HL-60 (cell line): ENCODE measurements around the gene GINM1.

ENCODE experiments used
- REST ChIP-seq: IDR thresholded peaks from 2 replicates; pipeline ENCODE4 v1.6.1; 2012; ENCODE audit warnings: low read depth; ENCODE audit not compliant: insufficient replicate concordance
- TF ChIP-seq, protein P1 (sequence below): IDR thresholded peaks from one replicate; pipeline ENCODE4 v1.5.1; 2011; ENCODE audit warnings: low read length, control low read depth, inconsistent platforms; ENCODE audit not compliant: insufficient read depth

- TF ChIP-seq REST: no peak
- TF ChIP-seq, protein P1, sequence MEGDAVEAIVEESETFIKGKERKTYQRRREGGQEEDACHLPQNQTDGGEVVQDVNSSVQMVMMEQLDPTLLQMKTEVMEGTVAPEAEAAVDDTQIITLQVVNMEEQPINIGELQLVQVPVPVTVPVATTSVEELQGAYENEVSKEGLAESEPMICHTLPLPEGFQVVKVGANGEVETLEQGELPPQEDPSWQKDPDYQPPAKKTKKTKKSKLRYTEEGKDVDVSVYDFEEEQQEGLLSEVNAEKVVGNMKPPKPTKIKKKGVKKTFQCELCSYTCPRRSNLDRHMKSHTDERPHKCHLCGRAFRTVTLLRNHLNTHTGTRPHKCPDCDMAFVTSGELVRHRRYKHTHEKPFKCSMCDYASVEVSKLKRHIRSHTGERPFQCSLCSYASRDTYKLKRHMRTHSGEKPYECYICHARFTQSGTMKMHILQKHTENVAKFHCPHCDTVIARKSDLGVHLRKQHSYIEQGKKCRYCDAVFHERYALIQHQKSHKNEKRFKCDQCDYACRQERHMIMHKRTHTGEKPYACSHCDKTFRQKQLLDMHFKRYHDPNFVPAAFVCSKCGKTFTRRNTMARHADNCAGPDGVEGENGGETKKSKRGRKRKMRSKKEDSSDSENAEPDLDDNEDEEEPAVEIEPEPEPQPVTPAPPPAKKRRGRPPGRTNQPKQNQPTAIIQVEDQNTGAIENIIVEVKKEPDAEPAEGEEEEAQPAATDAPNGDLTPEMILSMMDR: no peak
Measured at GRCh38 chr6:149544646-149545257, 21.4 kb upstream of the GINM1 start.
